Activated gamma-delta T cell treated with Interleukin-2 at 50 U/mL for 16 hours (primary cell): ENCODE measurements around the gene ZNF578.
"Not testable (repeated sequence)": the region's sequence is repeated elsewhere in the genome, so short reads cannot be mapped to it uniquely, and the experiment has no call there.

Source experiments
- DNase-seq: peaks from one replicate; pipeline ENCODE4 v3.0.0-alpha.2; 2020

The ZNF578 gene

GRCh38 chr19:52518646-52519045 is 65.3 kb downstream of the ZNF578 start:
- no peak for DNase-seq

- DNase-seq, result not testable (repeated sequence)
Observed at GRCh38 chr19:52519175-52519574, 65.8 kb downstream of the ZNF578 start.

- DNase-seq, result no peak
Observed at GRCh38 chr19:52520013-52520412, 66.7 kb downstream of the ZNF578 start.

GRCh38 chr19:52522551-52522950 is 69.2 kb downstream of the ZNF578 start:
- no peak for DNase-seq

- no peak for DNase-seq
Observed at GRCh38 chr19:52524086-52524485, 70.7 kb downstream of the ZNF578 start.

- peak; percentile 99 for DNase-seq
Observed at GRCh38 chr19:52527134-52527955, 74.0 kb downstream of the ZNF578 start, which contains the start of gene ZNF808. Gene ZNF808 (plus strand): TSS chr19:52527668. CDS start chr19:52543285, 15,617 bp downstream.

- no peak for DNase-seq
Observed at GRCh38 chr19:52527956-52528351, 74.6 kb downstream of the ZNF578 start.

GRCh38 chr19:52532480-52532879 is 79.1 kb downstream of the ZNF578 start:
- no peak for DNase-seq

- DNase-seq, result no peak
Observed at GRCh38 chr19:52533901-52534300, 80.5 kb downstream of the ZNF578 start.

- peak; percentile 14 for DNase-seq
Observed at GRCh38 chr19:52535385-52535770, 82.0 kb downstream of the ZNF578 start.

GRCh38 chr19:52535771-52536447 is 82.6 kb downstream of the ZNF578 start:
- DNase-seq, result peak; percentile 92

GRCh38 chr19:52536448-52536800 is 83.1 kb downstream of the ZNF578 start:
- peak; percentile 19 for DNase-seq

- not testable (repeated sequence) for DNase-seq
Observed at GRCh38 chr19:52538815-52539214, 85.5 kb downstream of the ZNF578 start.

GRCh38 chr19:52541176-52541575 is 87.8 kb downstream of the ZNF578 start:
- DNase-seq, result not testable (repeated sequence)

GRCh38 chr19:52541608-52542007 is 88.3 kb downstream of the ZNF578 start:
- DNase-seq, result no peak

- DNase-seq, result not testable (repeated sequence)
Observed at GRCh38 chr19:52542541-52542940, 89.2 kb downstream of the ZNF578 start.

- peak; percentile 51 for DNase-seq
Observed at GRCh38 chr19:52542984-52543664, 89.8 kb downstream of the ZNF578 start.

- no peak for DNase-seq
Observed at GRCh38 chr19:52554216-52554971, 101.0 kb downstream of the ZNF578 start.

- DNase-seq, result no peak
Observed at GRCh38 chr19:52557231-52557995, 104.1 kb downstream of the ZNF578 start.

- not testable (repeated sequence) for DNase-seq
Observed at GRCh38 chr19:52558732-52559445, 105.5 kb downstream of the ZNF578 start.

GRCh38 chr19:52561611-52562010 is 108.3 kb downstream of the ZNF578 start:
- DNase-seq, result not testable (repeated sequence)
